Liver (tissue), 9 donors: ENCODE data around the gene GPD1. TPM values are rescaled to one million over a fixed set of nuclear protein-coding genes. Genes with fewer than 3 reads are reported as not detected.

Experiments used
- DNase-seq: peaks from one replicate; pipeline ENCODE4 v3.0.0-alpha.2; 2017; ENCODE audit warnings: low spot score
- H3K27ac ChIP-seq, 2 donors: one replicate each; pipeline ENCODE4 v1.7.0; 2013; ENCODE audit warnings: inconsistent platforms in 2 of 2, low read length in 2 of 2, control low read depth in 1 of 2, low read depth in 1 of 2, mild to moderate bottlenecking in 1 of 2
- H3K27me3 ChIP-seq, 4 donors: one replicate each; pipeline versions ENCODE4 v1.6.1 to v1.7.0; 2013; ENCODE audit warnings: low read length in 3 of 4, inconsistent platforms in 1 of 4, mild to moderate bottlenecking in 1 of 4, moderate library complexity in 1 of 4; ENCODE audit not compliant: control insufficient read depth in 4 of 4, insufficient read depth in 4 of 4
- H3K36me3 ChIP-seq, 4 donors: one replicate each; pipeline versions ENCODE4 v1.6.1 to v1.7.0; 2013; ENCODE audit warnings: low read length in 3 of 4, mild to moderate bottlenecking in 3 of 4, low read depth in 1 of 4, moderate library complexity in 1 of 4; ENCODE audit not compliant: control insufficient read depth in 4 of 4, insufficient read depth in 3 of 4
- H3K4me1 ChIP-seq, 4 donors: one replicate each; pipeline versions ENCODE4 v1.6.1 to v1.7.0; 2013; ENCODE audit warnings: low read length in 3 of 4, mild to moderate bottlenecking in 3 of 4, moderate library complexity in 1 of 4; ENCODE audit not compliant: control insufficient read depth in 4 of 4, insufficient read depth in 4 of 4
- H3K4me3 ChIP-seq, 3 donors: one replicate each; pipeline versions ENCODE4 v1.6.1 to v1.7.0; 2013; ENCODE audit warnings: low read length in 3 of 3, control low read depth in 1 of 3, low read depth in 1 of 3, mild to moderate bottlenecking in 1 of 3
- H3K9ac ChIP-seq, 2 donors: one replicate each; pipeline ENCODE4 v1.7.0; 2013; ENCODE audit warnings: low read length in 2 of 2, mild to moderate bottlenecking in 2 of 2, moderate library complexity in 2 of 2, control low read depth in 1 of 2, low read depth in 1 of 2
- H3K9me3 ChIP-seq, 4 donors: one replicate each; pipeline versions ENCODE4 v1.6.1 to v1.7.0; 2013; ENCODE audit warnings: low read length in 3 of 4; ENCODE audit not compliant: control insufficient read depth in 4 of 4
- FOXA1 ChIP-seq: IDR thresholded peaks from 2 replicates; pipeline ENCODE4 v1.6.1; 2016; ENCODE audit warnings: antibody characterized with exemption
- HNF4A ChIP-seq, 2 donors: conservative IDR thresholded peaks; 2 replicates each; pipeline ENCODE4 v1.6.1; 2016; ENCODE audit warnings: antibody characterized with exemption in 2 of 2, mild to moderate bottlenecking in 2 of 2
- JUND ChIP-seq, 2 donors: IDR thresholded peaks; 2 replicates each; pipeline ENCODE4 v1.6.1; 2016; ENCODE audit warnings: antibody characterized with exemption in 2 of 2
- NR2F2 ChIP-seq: IDR thresholded peaks from 2 replicates; pipeline ENCODE4 v1.6.1; 2016; ENCODE audit warnings: antibody characterized with exemption
- RAD21 ChIP-seq, 2 donors: IDR thresholded peaks; 2 replicates each; pipeline ENCODE4 v1.6.1; 2016; ENCODE audit warnings: antibody characterized with exemption in 2 of 2, mild to moderate bottlenecking in 2 of 2
- RXRA ChIP-seq, 2 donors: IDR thresholded peaks; 2 replicates each; pipeline ENCODE4 v1.6.1; 2017 to 2018; ENCODE audit warnings: antibody characterized with exemption in 2 of 2, mild to moderate bottlenecking in 1 of 2
- YY1 ChIP-seq: IDR thresholded peaks from 2 replicates; pipeline ENCODE4 v1.6.1; 2016; ENCODE audit warnings: antibody characterized with exemption, mild to moderate bottlenecking
- WGBS: extraction: QIAGEN DNeasy Blood & Tissue Kit; methylation state at CpG from one replicate; pipeline ENCODE4 v1.1.7; 2013; 5-methylcytosine and 5-hydroxymethylcytosine counted together
- polyA plus RNA-seq, 2 donors: library from polyadenylated mRNA; stranded (reverse) in 1 of 2; unstranded in 1 of 2; fragments of 200-250 nt in 1 of 2; fragments of >200 nt in 1 of 2; fragmentation: Nextera tagmentation in 1 of 2; extraction: Ambion mirVana in 1 of 2; gene quantifications; one replicate each; pipeline versions ENCODE4 v1.2.1 to v1.2.3, GENCODE V29; 2013 to 2015
- total RNA-seq, 2 donors: library from RNA; depleted of rRNA; stranded (reverse); fragments of >200 nt; gene quantifications; one replicate each; pipeline ENCODE4 v1.2.3, GENCODE V29; 2014
- TF ChIP-seq, protein P1 (sequence below): IDR thresholded peaks from 2 replicates; pipeline ENCODE4 v1.6.1; 2016; ENCODE audit warnings: antibody characterized with exemption, mild to moderate bottlenecking
- TF ChIP-seq, protein P2 (sequence below): IDR thresholded peaks from 2 replicates; pipeline ENCODE4 v1.6.1; 2016; ENCODE audit warnings: antibody characterized with exemption
- donor health status: healthy.
- donor health status: healthy.
- donor health status: healthy.
- donor health status: healthy.
- donor health status: healthy.

Gene GPD1
- total and polyA plus RNA-seq, 4 donors = 12.0 to 323 (median 85.6) TPM

DNA sequence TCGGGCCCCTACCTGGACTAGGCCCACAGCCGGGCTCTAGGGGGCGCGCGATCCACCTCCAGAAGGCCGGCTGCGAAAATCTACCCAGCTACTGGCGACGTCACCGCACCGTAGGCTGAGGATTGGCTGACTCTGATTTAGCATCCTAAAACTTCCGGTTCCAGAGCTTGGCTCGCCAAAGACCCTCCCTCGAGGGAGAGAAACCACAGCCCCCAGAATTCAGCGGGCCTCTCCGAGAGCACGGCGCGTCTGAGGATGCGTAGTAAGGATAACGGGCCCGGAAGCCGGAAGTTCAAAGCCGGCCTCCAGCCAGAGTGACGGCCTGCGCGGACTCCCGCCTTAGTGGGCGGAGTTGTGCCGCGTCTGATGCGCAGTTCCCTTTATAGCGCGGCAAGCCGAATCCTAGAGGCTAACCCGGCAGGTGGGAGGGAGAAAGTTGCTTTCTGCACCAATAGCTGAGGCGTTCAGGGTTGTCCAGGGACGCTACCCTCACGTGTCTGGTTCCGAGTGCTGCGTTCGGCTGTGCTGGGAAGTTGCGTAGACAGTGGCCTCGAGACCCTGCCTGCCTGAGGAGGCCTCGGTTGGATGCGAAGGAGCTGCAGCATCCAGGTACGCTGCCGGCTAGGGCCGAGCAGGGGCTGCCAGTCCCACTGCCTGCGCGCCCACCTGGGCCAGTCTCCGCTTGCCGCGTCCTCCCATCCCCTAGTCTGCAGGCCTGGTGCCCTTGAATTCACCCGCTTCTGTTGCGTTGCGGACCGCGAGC, 8.1 kb downstream of the GPD1 start, which contains the start of gene COX14 (continued):
- TF ChIP-seq, protein P1, sequence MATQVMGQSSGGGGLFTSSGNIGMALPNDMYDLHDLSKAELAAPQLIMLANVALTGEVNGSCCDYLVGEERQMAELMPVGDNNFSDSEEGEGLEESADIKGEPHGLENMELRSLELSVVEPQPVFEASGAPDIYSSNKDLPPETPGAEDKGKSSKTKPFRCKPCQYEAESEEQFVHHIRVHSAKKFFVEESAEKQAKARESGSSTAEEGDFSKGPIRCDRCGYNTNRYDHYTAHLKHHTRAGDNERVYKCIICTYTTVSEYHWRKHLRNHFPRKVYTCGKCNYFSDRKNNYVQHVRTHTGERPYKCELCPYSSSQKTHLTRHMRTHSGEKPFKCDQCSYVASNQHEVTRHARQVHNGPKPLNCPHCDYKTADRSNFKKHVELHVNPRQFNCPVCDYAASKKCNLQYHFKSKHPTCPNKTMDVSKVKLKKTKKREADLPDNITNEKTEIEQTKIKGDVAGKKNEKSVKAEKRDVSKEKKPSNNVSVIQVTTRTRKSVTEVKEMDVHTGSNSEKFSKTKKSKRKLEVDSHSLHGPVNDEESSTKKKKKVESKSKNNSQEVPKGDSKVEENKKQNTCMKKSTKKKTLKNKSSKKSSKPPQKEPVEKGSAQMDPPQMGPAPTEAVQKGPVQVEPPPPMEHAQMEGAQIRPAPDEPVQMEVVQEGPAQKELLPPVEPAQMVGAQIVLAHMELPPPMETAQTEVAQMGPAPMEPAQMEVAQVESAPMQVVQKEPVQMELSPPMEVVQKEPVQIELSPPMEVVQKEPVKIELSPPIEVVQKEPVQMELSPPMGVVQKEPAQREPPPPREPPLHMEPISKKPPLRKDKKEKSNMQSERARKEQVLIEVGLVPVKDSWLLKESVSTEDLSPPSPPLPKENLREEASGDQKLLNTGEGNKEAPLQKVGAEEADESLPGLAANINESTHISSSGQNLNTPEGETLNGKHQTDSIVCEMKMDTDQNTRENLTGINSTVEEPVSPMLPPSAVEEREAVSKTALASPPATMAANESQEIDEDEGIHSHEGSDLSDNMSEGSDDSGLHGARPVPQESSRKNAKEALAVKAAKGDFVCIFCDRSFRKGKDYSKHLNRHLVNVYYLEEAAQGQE = peak; percentile 74
- TF ChIP-seq NR2F2 (peak; percentile 56), RXRA (IDR thresholded peaks at IDR 0.05) (peak; percentile 85 to 94), JUND (IDR thresholded peaks at IDR 0.05) (peak; percentile 43 to 80)

DNA sequence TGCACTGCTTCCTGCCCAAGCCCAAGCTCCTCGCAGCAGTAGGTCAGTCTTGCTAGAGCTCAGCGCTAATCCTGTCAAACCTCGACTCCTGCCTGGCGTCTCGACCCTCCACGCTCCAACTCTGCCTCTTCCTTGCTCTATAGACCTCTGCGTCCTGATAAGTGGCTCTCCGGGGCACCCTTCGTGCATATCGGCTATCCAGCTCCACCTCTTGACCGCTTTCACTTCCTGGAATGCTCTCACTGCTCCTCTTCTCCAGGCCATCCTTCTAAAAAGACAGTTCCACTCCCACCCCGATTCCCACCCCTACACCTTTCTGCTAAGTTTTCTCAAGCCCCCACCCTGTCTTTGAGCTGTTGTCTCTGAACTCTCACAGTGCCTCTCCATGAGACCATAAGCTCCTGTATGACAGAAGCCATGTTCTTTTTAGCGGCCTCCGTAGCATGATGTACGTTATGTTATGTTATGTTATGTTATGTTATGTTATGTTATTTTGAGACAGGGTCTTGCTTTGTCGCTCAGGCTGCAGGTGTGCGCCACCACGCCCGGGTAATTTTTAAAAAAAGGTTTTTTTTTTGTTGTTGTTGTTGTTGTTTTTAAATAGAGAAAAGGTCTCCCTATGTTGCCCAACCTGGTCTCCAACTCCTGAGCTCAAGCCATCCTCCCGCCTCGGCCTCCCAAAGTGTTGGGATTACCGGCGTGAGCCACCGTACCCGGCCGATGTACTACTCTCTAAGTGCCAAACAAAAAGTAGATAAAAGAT, 8.8 kb downstream of the GPD1 start:
- Histone ChIP-seq H3K27me3 (no peaks in the 10 kb centered on the region), H3K9me3 (no peaks in the 10 kb centered on the region), H3K27ac (peak overlapping the region; percentile 95 to 97), H3K4me3 (peak overlapping the region; percentile 77 to 98 (median 98)), H3K36me3 (peaks cover 3 to 7% (median 5%) of the 10 kb centered on the region in 4 donors), H3K4me1 (peaks cover 20 to 46% (median 37%) of the 10 kb centered on the region in 4 donors), H3K9ac (peak overlapping the region; percentile 69 to 91)
- TF ChIP-seq YY1 (no peak), RAD21 (IDR thresholded peaks at IDR 0.05) (peak; percentile 8 to 25)
- DNase-seq = no peak
- 20% methylated on average over 26 of the region's 26 CpGs for WGBS

DNA sequence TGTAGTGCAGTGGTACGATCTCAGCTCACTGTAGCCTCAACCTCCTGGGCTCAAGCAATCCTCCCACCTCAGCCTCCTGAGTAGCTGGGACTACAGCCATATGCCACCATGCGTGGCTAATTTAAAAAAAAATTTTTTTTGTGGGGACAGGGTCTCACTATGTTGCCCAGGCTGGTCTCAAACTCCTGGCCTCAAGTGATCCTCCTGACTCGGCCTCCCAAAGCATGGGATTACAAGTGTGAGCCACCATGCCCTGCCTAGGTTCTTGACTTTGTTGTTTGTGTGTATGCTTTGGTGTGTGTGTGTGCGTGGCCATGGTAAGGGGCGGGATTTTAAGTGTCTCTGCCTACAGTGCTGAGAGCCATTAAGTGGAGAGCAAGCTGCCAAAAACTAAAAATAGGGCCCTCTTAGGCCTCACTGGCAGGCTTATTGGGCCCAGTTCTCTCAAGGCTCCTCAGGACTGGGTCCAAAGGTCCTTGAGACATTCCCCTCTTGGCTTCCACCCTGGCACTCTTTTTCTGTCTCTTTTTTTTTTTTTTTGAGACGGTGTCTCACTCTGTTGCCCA, 13.3 kb downstream of the GPD1 start:
- DNase-seq = no peak
- H3K9ac ChIP-seq = no peak overlapping the region
- no peaks in the 10 kb centered on the region for H3K9me3 ChIP-seq
- no peak overlapping the region for H3K4me3 ChIP-seq
- peaks cover 9 to 29% (median 17%) of the 10 kb centered on the region in 4 donors for H3K36me3 ChIP-seq
- TF ChIP-seq RXRA (IDR thresholded peaks at IDR 0.05) = no peak
- peaks cover 0 to 11% (median 4%) of the 10 kb centered on the region in 4 donors for H3K4me1 ChIP-seq
- H3K27me3 ChIP-seq = no peaks in the 10 kb centered on the region
- 87% methylated on average over 6 of the region's 6 CpGs for WGBS
- no peak overlapping the region for H3K27ac ChIP-seq

DNA sequence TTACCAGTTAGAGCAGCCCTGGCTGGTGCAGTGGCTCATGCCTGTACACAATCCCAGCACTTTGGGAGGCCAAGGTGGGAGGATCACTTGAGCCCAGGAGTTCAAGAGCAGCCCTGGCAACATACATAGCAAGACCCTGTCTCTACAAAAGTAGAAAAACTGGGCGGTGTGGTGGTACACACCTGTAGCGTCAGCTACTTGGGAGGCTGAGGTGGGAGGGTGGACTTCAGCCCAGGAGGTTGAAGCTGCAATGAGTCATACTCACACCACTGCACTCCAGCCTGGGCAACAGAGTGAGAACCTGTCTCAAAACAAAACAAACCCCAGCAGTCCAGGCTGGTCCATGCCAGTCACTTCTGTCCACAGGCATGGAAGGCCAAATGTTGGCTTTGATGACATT, 15.6 kb downstream of the GPD1 start:
- Histone ChIP-seq H3K36me3 (peaks cover 11 to 36% (median 27%) of the 10 kb centered on the region in 4 donors), H3K9ac (no peak overlapping the region), H3K9me3 (no peaks in the 10 kb centered on the region), H3K27me3 (no peaks in the 10 kb centered on the region), H3K4me3 (no peak overlapping the region), H3K4me1 (peaks cover 0 to 6% (median under 1%) of the 10 kb centered on the region in 4 donors), H3K27ac (no peak overlapping the region)
- TF ChIP-seq NR2F2 = no peak
- no peak for TF ChIP-seq FOXA1
- TF ChIP-seq HNF4A (conservative IDR thresholded peaks at IDR 0.05) = peak in 1 of 2 donors; percentile 9
- TF ChIP-seq YY1 = no peak
- no peak for TF ChIP-seq RAD21 (IDR thresholded peaks at IDR 0.05)
- no peak for TF ChIP-seq JUND (IDR thresholded peaks at IDR 0.05)
- TF ChIP-seq, protein P1 = no peak
- TF ChIP-seq, protein P2, sequence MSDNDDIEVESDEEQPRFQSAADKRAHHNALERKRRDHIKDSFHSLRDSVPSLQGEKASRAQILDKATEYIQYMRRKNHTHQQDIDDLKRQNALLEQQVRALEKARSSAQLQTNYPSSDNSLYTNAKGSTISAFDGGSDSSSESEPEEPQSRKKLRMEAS = no peak
- WGBS = 98% methylated on average over 2 of the region's 2 CpGs
- no peak for DNase-seq
